Mucosa of gallbladder (tissue), 1 donor: ENCODE measurements around the gene ITGA1. TPM values are rescaled to one million over a fixed set of nuclear protein-coding genes. Genes with fewer than 3 reads are reported as not detected.
A peak's percentile ranks its signal among the peaks of the same experiment; 100 is the strongest.

ENCODE experiments used
- DNase-seq: peaks from one replicate; pipeline ENCODE4 v3.0.0-alpha.2; 2020; ENCODE audit warnings: low spot score
- total RNA-seq: library from RNA; stranded (reverse); gene quantifications from one replicate; pipeline ENCODE4 v1.2.1, GENCODE V29; 2021
- donor health status: DM: no; HTN: no; CAD: no.

The ITGA1 gene
- total RNA-seq, 1 donor from 2014 or later, result 67.1 TPM

- no peak for DNase-seq
Measured at GRCh38 chr5:52771343-52772039, 16.2 kb upstream of the ITGA1 start.

- DNase-seq, result no peak
Measured at GRCh38 chr5:52772668-52773067, 15.0 kb upstream of the ITGA1 start.

DNA sequence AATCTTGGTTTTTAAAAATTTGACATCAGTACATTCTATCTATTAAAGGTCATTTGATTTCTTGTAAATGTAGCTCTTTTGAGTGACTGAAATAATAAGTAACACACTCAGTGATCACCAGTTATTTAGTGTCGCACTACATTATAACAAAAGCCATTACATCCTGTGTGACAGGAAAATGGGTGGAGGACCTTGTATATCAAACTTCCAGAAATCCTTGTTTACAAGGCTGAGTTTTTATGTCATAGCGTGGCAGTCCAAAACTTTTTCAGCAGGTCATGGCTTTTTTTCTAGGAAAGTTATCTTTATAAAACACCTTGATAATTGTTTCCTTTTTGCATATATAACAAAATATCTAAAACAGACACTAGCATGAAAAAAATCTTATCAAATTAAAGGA lies 14.4 kb upstream of the ITGA1 start:
- no peak for DNase-seq

DNA sequence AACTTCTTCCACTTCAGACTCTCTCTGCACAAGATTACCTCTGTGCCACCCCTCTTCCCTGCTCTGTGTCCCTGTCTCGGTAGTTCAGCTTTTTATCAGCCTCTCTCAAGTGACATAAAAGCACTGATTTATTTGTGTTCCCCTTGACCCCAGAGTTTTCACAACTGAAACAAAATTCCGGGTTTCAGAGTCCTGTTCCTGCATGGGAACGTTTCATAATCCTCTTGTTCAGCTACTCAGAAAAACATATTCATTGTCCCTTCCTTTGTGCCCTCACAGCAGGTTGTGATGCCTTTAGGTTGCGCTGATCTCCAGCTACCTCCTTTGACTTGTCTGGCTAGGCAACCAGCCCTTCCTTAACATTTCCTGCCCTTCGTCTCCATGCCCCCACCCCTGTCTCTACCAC lies 13.7 kb upstream of the ITGA1 start:
- DNase-seq, result no peak

DNA sequence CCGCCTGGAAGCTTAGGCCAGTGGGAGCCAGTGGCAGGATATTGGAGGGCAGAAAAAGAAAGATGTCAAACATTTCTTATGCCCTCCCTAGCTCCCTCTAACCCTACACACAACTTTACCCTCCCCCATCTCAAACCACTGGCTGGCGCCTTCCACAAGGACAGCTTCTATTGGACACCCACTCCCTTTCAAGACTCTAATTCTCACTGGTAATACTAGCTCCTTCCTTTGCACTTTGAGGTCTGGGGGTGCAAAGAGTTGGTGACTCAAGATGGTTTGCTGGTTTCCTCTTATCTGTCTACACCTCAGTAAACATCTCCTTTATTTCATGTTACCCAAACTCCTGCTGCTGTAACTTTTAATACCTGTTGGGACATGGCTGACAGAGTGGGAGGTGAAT lies 11.6 kb upstream of the ITGA1 start:
- DNase-seq, result no peak

DNA sequence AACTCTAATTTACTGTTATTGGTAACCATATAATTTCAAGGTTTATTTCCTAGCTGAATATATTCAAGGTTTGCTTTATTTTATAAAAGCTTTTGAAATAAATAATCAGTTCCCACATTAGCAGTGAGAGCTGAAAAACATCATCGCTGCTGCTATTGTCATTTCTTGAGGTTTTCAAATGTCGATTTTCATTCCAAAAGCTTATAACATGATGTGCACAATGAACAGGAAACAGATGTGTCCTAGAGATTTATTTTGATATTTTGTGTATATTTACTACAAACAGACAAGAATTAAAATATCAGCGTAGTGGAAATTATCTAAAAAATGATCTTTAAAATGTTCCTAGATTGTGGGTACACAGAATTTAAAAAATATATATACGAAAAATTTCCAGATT lies 10.5 kb upstream of the ITGA1 start:
- no peak for DNase-seq

DNA sequence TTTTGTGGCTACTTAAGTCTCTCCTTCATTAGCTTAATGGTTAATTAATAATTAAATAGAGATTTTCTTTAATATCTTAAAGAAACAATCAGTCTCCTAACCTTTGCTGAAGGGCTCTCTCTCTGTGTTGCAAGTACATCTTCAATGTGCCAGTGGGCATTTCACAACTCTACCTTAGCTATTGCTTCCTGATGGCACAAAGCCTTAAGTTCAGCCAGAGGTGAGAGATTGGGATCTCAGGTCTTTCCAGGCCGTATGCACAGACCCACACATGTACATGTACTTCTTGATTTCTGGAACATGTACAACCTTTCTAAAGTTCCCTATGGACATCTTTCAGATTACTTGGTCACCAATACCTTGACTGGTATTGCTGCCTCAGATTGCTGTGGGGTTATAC lies 8.9 kb upstream of the ITGA1 start:
- no peak for DNase-seq

DNA sequence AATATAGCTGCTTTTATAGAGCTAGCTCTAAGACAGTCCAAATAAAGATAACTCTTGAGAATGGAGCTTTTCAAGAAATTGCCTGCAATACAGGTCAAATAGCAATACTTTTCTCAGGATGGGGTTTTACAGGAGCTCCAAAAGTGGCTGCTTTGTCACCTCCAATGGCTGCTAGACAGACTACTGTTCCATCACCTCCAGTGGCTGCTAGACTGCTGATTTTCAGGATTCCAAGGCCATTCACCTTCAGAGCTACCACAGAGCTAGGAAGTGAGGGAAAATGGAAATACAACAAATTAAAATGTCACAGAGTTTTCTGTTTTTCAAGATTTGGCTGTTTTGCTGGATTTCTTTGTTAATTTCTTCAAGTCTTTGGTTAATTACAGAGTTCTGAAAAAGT lies 8.5 kb upstream of the ITGA1 start:
- DNase-seq, result no peak

- DNase-seq, result no peak
Measured at GRCh38 chr5:52783226-52783959, 4.3 kb upstream of the ITGA1 start.

GRCh38 chr5:52784737-52785136 lies 3.0 kb upstream of the ITGA1 start:
- DNase-seq, result no peak

GRCh38 chr5:52786391-52786790 lies 1.3 kb upstream of the ITGA1 start:
- no peak for DNase-seq

- DNase-seq, result peak; percentile 58
Measured at GRCh38 chr5:52786949-52787599, 642 bp upstream of the ITGA1 start.

DNA sequence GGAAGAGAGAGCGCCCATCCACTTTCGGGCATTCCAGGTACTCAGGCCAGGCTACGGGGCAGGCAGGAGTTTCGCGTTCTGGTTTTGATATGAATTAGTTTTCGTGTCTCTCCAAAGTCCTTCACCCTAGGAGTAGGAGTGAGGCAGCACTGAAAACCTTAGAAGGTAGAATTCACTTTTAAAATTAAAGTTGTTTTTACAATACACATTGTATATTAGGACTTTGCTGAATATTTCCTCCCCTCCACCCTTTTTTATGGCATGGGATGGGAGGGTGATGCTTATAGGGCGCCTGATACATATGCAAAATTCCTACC lies 747 bp downstream of the ITGA1 start:
- no peak for DNase-seq

DNA sequence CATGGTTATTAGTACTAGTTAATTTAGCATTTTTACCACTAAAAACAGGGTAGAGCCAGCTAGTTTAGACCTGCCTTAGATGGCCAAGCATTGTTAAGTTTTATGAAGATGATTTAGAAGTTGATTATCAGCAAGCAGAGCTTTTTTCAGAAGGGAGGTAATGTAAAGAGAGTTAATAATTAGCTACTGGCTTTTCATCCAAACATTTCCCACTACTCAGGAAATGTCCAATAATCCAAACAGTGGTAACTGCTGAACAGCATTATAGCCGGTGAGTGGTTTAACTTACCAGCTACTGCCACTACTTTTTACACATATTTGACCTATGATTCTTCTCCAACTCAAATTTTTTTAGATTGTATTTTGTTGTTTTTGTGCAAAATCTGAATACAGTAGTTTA lies 1.7 kb downstream of the ITGA1 start:
- no peak for DNase-seq

GRCh38 chr5:52789851-52790250 lies 2.1 kb downstream of the ITGA1 start:
- no peak for DNase-seq

- no peak for DNase-seq
Measured at GRCh38 chr5:52791366-52791765, 3.6 kb downstream of the ITGA1 start.

DNA sequence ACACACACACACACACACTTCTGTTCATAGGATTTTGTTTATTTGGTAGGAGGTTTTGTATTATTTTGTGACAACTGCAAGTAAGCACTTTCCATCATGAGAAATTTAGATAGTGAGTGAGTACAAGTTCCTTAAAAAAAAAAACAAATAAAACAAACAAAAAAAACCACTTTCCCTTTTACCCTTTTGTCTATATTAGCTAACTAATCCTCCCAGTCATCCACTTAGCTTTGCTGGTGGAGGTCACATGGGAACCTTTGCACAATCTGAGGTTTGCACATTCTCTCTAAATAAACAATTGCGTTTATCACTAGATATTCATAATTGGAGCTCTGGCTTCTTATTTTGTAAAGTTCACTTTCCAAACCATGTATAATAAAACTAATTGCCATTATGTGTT lies 6.8 kb downstream of the ITGA1 start:
- no peak for DNase-seq

- DNase-seq, result no peak
Measured at GRCh38 chr5:52796031-52796430, 8.3 kb downstream of the ITGA1 start.

- DNase-seq, result no peak
Measured at GRCh38 chr5:52796516-52797103, 8.9 kb downstream of the ITGA1 start.

DNA sequence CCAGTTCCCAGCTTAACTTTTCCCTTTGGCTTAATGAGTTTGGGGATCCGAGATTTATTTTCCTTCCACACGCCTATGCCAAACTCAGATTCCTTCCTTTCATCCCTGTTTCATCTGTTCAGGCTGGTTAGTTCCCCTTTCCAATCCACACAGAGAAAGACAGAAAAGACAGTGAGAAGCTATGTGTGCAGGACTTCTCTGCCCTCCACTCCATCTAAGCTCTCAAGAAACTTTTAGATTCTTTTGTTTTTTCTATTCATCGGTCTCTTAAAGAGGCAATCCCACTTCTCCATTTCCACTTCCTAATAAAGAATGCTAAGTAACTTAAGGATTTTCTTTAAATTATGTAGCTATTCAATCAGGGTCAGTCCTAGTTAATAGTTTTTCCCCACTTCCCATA lies 11.2 kb downstream of the ITGA1 start:
- no peak for DNase-seq

DNA sequence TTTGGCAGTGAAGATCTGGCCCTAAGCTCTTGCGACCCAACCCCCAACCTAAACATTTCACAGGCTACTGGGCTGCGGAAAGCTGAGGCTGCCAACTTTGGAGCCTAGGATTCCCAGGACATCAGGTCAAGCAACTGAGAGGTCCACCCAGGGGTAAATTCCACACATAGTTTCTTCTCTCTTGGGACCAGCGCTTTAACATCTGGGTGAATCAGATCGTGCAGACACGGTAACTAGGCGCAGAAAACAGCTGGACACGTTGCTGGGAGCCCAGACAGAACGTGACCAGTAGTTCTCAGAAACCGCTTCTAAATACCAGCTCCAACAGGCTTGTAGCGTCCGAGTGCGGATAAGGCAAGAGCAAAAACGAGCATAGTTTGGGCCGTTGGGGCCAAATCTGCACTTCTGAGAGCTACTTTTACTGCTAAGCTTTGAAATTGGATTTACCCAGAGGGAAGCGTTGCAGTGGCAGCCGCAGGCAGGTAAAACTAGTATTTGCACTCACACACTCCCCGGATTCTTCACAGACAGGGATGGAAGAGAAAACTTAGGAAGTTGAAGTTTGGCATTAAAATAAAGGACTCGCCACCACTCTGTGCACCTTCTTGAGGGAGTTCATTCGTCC lies 11.8 kb downstream of the ITGA1 start:
- peak; percentile 51 for DNase-seq

DNA sequence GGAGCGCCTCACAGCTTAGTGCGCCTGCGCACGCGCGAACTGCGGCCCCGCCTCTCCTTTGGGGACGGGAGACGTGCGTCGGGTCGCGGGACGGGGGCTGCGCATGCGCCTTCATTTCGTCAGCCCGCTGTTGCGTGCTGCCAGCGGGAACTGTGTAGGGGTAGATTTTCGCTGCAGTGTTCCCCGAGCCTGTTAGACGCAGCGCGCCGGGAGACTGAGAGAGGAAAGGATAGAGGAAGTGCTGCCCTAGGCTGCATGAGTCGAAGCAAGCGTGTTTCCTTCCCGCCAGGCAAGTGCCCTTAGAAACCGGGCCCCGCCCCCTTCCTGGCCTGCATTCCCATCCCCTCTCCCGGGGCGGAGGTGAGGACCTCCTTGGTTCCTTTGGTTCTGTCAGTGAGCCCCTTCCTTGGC lies 12.3 kb downstream of the ITGA1 start:
- DNase-seq, result peak; percentile 95
